Measurements from ENCODE around the gene SNORC. TPM values are rescaled to one million over a fixed set of nuclear protein-coding genes. Genes with fewer than 3 reads are reported as not detected.

Gene SNORC
- total RNA-seq, 1 experiment from 2014 or later = 4.3 TPM

DNA sequence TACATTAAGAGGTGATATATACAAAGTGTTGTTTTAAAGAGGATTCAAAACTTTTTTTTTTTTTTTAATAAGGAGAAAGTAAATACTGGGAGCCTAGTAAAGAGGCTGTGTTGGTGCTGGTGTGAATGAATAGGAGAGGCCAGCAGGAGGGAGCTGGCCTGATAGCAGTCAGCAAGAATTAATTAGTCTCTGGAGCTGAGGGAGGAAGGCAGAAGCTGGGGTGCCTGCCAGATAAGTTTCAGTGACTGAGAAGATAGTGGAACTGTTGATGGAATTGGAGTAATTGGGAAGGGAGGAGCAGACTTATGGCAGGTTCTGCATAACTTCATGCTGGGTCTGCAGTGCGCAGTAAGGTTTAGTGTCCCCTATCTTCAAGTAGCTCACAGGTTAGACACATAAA lies 36.2 kb upstream of the SNORC start:
- intact Hi-C loops (cut with micrococcal nuclease; ENCODE audit: unreplicated experiment) = no loop called here
- Mint-ChIP-seq H3K4me3 (ENCODE audit: unreplicated experiment) (no peak overlapping the region), H3K9me3 (ENCODE audit: unreplicated experiment) (no peaks in the 10 kb centered on the region), H3K27me3 (ENCODE audit: insufficient read depth, unreplicated experiment) (no peaks in the 10 kb centered on the region), H3K27ac (ENCODE audit: unreplicated experiment) (no peak overlapping the region), H3K4me1 (ENCODE audit: low read depth, unreplicated experiment) (no peaks in the 10 kb centered on the region), H3K36me3 (ENCODE audit: insufficient read depth, unreplicated experiment) (peaks cover 60% of the 10 kb centered on the region)
- no TSS peak for BruUV-seq (replicated peaks)
- no peaks in the 10 kb centered on the region for H3K9me3 ChIP-seq
- no peak overlapping the region for H3K4me3 ChIP-seq (ENCODE audit: low read depth, low read length)
- TF ChIP-seq, protein P1, sequence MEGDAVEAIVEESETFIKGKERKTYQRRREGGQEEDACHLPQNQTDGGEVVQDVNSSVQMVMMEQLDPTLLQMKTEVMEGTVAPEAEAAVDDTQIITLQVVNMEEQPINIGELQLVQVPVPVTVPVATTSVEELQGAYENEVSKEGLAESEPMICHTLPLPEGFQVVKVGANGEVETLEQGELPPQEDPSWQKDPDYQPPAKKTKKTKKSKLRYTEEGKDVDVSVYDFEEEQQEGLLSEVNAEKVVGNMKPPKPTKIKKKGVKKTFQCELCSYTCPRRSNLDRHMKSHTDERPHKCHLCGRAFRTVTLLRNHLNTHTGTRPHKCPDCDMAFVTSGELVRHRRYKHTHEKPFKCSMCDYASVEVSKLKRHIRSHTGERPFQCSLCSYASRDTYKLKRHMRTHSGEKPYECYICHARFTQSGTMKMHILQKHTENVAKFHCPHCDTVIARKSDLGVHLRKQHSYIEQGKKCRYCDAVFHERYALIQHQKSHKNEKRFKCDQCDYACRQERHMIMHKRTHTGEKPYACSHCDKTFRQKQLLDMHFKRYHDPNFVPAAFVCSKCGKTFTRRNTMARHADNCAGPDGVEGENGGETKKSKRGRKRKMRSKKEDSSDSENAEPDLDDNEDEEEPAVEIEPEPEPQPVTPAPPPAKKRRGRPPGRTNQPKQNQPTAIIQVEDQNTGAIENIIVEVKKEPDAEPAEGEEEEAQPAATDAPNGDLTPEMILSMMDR (IDR thresholded peaks at IDR 0.05; ENCODE audit: insufficient read depth in 1 of 2, low read depth in 1 of 2, low read length in 1 of 2, severe bottlenecking in 1 of 2, unreplicated experiment in 1 of 2) = no peak
- H3K4me1 ChIP-seq = no peaks in the 10 kb centered on the region
- no peaks in the 10 kb centered on the region for H3K27me3 ChIP-seq (replicated peaks; ENCODE audit: control insufficient read depth, insufficient read depth, low read length)
- POLR2A ChIA-PET = no interaction called here
- no peaks in the 10 kb centered on the region for H3K36me3 ChIP-seq (ENCODE audit: control insufficient read depth, insufficient read depth, low read length)
- CTCF ChIA-PET = no interaction called here
- DNase-seq = no peak

DNA sequence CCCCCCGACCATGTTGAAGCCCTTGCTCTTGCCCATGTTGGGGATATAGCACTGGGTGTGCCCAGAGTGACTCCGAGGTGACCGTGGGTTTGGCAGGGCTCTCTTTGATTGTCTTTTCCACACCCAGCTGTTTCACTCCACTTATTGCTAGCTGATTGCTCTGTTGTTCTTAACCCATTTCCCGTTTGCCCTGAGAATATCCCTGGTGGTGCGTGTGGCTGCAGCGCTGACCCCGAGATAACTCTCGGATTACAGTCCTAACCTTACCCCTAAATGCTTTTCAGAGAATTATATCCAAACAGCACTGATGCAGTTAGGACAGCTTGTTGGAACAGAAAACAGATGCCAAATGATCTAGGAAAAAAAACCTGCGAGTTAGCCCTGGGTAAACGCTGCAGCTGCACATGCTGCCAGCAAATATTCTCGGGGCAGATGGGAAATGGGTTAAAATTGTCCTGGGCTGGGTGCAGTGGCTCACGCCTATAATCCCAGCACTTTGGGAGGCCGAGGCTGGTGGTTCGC lies 34.3 kb upstream of the SNORC start:
- intact Hi-C loops (cut with micrococcal nuclease; ENCODE audit: unreplicated experiment) = no loop called here
- Histone ChIP-seq H3K36me3 (ENCODE audit: control insufficient read depth, insufficient read depth, low read length) (no peaks in the 10 kb centered on the region), H3K4me3 (ENCODE audit: low read depth, low read length) (no peak overlapping the region), H3K9me3 (no peaks in the 10 kb centered on the region), H3K27me3 (replicated peaks; ENCODE audit: control insufficient read depth, insufficient read depth, low read length) (no peaks in the 10 kb centered on the region), H3K4me1 (no peaks in the 10 kb centered on the region)
- no peaks in the 10 kb centered on the region for H3K9me3 Mint-ChIP-seq (ENCODE audit: unreplicated experiment)
- no TSS peak for BruUV-seq (replicated peaks)
- H3K4me3 Mint-ChIP-seq (ENCODE audit: unreplicated experiment) = no peak overlapping the region
- no peak overlapping the region for H3K27ac Mint-ChIP-seq (ENCODE audit: unreplicated experiment)
- CTCF ChIA-PET = no interaction called here
- no peak for DNase-seq
- TF ChIP-seq, protein P1 (IDR thresholded peaks at IDR 0.05; ENCODE audit: insufficient read depth in 1 of 2, low read depth in 1 of 2, low read length in 1 of 2, severe bottlenecking in 1 of 2, unreplicated experiment in 1 of 2) = no peak
- peaks cover 68% of the 10 kb centered on the region for H3K36me3 Mint-ChIP-seq (ENCODE audit: insufficient read depth, unreplicated experiment)
- no peaks in the 10 kb centered on the region for H3K4me1 Mint-ChIP-seq (ENCODE audit: low read depth, unreplicated experiment)
- H3K27me3 Mint-ChIP-seq (ENCODE audit: insufficient read depth, unreplicated experiment) = no peaks in the 10 kb centered on the region
- POLR2A ChIA-PET = no interaction called here

DNA sequence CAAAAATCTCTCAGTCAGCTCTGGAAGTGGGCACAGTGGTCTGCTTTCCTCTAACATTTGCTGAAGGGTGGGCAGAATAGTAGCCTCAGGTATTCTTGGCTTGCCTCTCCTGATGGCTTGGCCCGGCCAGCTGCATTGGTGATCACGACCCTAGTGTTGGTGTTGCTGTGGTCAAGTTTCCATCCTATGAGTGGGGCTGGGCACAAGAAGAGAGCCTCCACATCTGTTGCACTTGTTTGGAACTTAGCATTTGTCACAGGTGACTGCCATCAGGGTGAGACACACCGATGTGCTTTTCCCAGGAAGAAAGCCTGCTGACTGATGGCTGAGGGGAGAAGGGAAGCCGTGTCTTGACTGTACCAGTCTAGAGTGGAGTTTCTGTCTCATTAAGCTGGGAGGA lies 33.1 kb upstream of the SNORC start:
- Mint-ChIP-seq H3K27me3 (ENCODE audit: insufficient read depth, unreplicated experiment) (no peaks in the 10 kb centered on the region), H3K4me3 (ENCODE audit: unreplicated experiment) (no peak overlapping the region), H3K36me3 (ENCODE audit: insufficient read depth, unreplicated experiment) (peaks cover 66% of the 10 kb centered on the region), H3K4me1 (ENCODE audit: low read depth, unreplicated experiment) (no peaks in the 10 kb centered on the region), H3K27ac (ENCODE audit: unreplicated experiment) (no peak overlapping the region), H3K9me3 (ENCODE audit: unreplicated experiment) (no peaks in the 10 kb centered on the region)
- no peaks in the 10 kb centered on the region for H3K27me3 ChIP-seq (replicated peaks; ENCODE audit: control insufficient read depth, insufficient read depth, low read length)
- H3K36me3 ChIP-seq (ENCODE audit: control insufficient read depth, insufficient read depth, low read length) = no peaks in the 10 kb centered on the region
- TF ChIP-seq, protein P1 (IDR thresholded peaks at IDR 0.05; ENCODE audit: insufficient read depth in 1 of 2, low read depth in 1 of 2, low read length in 1 of 2, severe bottlenecking in 1 of 2, unreplicated experiment in 1 of 2) = no peak
- no peak overlapping the region for H3K4me3 ChIP-seq (ENCODE audit: low read depth, low read length)
- no peaks in the 10 kb centered on the region for H3K9me3 ChIP-seq
- no peaks in the 10 kb centered on the region for H3K4me1 ChIP-seq
- intact Hi-C loops (cut with micrococcal nuclease; ENCODE audit: unreplicated experiment) = no loop called here
- ChIA-PET CTCF (interaction anchor here (0.7 kb wide), 1 partner anchor 93 kb away, joined by 4 read pairs; no protein-coding TSS in a partner anchor), POLR2A (no interaction called here)
- no TSS peak for BruUV-seq (replicated peaks)
- no peak for DNase-seq
